Activated naive CD4-positive, alpha-beta T cell (primary cell): Measurements from ENCODE around the gene ETFB.

Experiments
- DNase-seq, 4 experiments: peaks; one replicate each; lab custom pipeline; 2025; lab: John Stamatoyannopoulos, UW

Gene ETFB

GRCh38 chr19:51327066-51328001 is 38.9 kb downstream of the ETFB start:
- peak in 2 of 4 experiments; percentile 16 to 22 for DNase-seq

GRCh38 chr19:51326216-51327065 is 39.7 kb downstream of the ETFB start:
- DNase-seq = no peak

GRCh38 chr19:51325161-51325976 is 40.8 kb downstream of the ETFB start:
- DNase-seq = no peak

GRCh38 chr19:51324167-51324481 is 42.1 kb downstream of the ETFB start:
- DNase-seq = no peak

GRCh38 chr19:51323481-51324166 is 42.6 kb downstream of the ETFB start:
- no peak for DNase-seq

GRCh38 chr19:51321799-51322198 is 44.4 kb downstream of the ETFB start:
- no peak for DNase-seq

GRCh38 chr19:51320280-51320657 is 45.9 kb downstream of the ETFB start:
- no peak for DNase-seq

- DNase-seq = no peak
Measured at GRCh38 chr19:51319649-51320279, 46.4 kb downstream of the ETFB start.

- DNase-seq = no peak
Measured at GRCh38 chr19:51318687-51319648, 47.2 kb downstream of the ETFB start.

- no peak for DNase-seq
Measured at GRCh38 chr19:51317968-51318367, 48.2 kb downstream of the ETFB start.

- no peak for DNase-seq
Measured at GRCh38 chr19:51317376-51317775, 48.8 kb downstream of the ETFB start.

GRCh38 chr19:51316688-51317087 is 49.5 kb downstream of the ETFB start:
- no peak for DNase-seq

- DNase-seq = no peak
Measured at GRCh38 chr19:51311351-51312257, 54.6 kb downstream of the ETFB start, which contains the start of gene IGLON5. TSS of gene IGLON5 (plus strand) at chr19:51311644. CDS start at chr19:51311848, 204 bp downstream.

- DNase-seq = no peak
Measured at GRCh38 chr19:51305479-51305878, 60.7 kb downstream of the ETFB start.

- no peak for DNase-seq
Measured at GRCh38 chr19:51301266-51301665, 64.9 kb downstream of the ETFB start.

GRCh38 chr19:51297406-51297805 is 68.8 kb downstream of the ETFB start:
- no peak for DNase-seq

- DNase-seq = no peak
Measured at GRCh38 chr19:51296336-51297093, 69.7 kb downstream of the ETFB start.
